HG02798 (cell line): Measurements from ENCODE around the gene CEP104.
"Not testable (repeated sequence)": the region's sequence is repeated elsewhere in the genome, so short reads cannot be mapped to it uniquely, and the experiment has no call there.

Source experiments
- ATAC-seq: cut with Tn5 transposase; IDR thresholded peaks from one replicate; pipeline ENCODE4 v1.9.1; 2021; ENCODE audit warnings: mild to moderate bottlenecking; ENCODE audit not compliant: unreplicated experiment, poor library complexity

The CEP104 gene

DNA sequence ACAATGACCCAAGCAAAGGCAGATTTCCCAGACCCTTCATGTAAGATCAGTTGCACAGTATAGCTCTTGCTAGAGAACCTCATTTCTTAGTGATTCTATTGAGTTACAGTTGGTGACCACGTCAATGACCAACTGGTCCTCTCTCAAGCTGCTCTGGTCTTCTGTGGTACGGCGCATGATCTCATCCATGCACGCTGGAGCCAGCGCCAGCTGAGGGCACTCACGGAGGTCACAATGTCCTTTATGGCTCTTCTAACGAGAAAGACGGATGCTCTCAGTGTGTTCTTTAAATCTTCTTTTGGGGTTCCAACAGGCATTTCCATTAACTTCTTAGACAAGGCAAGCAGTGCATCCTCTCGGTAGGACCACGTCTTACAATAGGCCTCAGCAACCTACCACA, 22.3 kb downstream of the CEP104 start:
- no peak for ATAC-seq

DNA sequence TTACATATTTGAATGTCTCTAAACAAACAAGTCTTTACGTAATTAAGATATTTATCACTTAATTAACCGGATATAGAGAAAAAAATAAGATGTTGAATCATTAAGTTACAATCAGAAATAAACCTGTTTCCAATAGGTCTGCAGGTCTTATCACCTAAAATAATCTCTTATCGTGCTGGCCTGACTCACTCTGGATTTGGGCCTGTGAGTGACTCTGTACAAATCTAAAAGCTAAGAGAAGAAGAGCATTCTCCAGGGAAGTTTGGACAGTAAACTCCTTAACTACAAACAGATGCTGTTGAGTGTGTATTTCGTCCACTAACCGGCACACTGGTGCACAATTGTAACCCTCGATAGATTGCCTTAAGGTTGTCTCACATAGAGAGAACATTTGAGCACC, 25.3 kb downstream of the CEP104 start:
- no peak for ATAC-seq

DNA sequence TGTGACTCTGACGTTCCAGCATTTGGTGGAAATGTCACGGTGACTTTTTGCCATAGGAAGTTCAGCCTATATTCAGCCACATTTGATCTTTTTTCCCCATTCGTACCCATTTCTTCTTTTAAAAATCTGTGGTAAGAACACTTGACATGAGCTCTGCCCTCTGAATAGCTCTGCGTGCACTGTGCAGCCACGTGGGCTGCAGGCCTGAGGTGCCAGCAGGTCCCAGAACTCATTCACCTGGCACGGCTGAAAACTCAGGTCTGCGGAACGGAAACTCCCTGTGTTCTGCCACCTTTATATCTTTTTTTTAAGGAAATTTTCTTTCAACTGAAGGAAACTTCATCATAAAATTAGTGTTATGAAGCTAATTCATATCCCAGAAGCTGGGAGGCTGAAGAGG, 28.6 kb downstream of the CEP104 start:
- no peak for ATAC-seq

DNA sequence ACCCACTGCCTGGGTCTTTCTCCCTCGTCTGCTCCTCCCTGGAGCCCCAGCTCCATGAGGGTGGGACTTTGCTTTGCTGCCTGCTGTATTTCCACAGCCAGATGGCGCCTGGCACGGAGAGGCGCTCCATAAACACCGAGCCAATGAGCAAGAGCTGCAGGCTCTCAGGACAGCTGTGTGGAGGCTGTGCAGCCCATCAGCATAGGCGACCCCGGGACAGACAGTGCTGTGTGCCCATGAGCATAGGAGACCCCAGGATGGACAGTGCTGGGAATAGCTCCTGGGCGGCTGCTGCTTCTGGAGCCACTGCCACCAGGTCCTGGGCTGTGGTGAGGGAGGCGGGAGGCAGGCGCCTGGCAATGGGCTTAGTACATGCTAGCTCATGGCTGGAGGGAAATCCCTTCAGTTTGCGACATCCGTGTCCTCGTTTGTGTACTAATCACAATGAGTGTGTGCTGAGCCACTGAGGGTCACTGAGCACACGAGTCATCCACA, 29.2 kb downstream of the CEP104 start:
- no peak for ATAC-seq

DNA sequence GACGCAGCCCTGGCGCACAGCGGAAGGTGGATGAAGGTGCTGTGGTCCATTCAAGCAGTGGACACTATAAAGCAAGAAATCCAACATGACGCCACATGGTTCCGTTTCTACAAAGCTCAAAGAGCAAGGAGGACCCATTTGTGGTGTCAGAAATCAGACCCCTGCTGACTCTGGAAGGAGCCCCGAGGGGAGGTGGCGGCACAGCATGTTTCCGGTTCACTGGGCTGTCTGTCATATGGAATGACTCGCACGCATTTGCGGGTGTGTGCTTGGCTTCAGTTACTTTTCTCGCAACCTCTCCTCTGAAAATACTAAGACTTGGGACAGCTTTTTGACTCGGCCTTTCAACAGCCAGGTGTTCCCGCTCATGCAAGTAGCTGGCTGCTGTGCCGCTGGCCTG, 31.7 kb downstream of the CEP104 start:
- ATAC-seq, result no peak

DNA sequence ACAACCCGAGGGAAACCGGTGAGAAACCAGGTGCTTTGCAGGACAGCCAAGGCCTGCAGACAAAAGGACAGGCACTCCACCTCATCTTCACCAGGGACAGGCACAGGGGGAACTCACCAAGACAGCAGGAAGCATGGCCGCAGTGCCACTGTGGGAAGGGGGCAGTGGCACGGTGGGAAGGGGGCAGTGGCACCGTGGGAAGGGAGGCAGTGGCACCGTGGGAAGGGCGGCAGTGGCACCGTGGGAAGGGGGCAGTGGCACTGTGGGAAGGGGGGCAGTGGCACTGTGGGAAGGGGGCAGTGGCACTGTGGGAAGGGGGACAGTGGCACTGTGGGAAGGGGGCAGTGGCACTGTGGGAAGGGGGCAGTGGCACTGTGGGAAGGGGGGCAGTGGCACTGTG, 32.4 kb downstream of the CEP104 start:
- no peak for ATAC-seq

DNA sequence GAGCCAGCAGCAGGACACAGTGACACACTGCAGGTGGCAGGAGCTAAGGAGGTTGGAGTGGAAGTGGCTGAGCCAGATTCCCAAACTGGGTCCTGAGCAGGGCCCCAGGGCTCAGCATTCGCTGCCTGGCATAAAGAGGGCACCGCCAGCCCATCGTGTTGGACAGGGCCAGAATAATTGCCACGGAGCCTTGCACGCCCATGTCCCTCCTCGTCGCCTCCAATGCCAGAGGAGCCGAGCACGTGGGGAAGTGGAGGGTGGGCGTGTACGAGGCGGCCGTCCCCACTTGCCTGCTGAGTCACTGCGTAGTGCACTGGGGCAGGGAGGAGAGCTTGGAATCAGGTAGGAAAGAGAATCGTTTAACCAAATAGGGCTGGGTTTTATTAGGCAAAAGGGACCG, 34.6 kb downstream of the CEP104 start:
- no peak for ATAC-seq

DNA sequence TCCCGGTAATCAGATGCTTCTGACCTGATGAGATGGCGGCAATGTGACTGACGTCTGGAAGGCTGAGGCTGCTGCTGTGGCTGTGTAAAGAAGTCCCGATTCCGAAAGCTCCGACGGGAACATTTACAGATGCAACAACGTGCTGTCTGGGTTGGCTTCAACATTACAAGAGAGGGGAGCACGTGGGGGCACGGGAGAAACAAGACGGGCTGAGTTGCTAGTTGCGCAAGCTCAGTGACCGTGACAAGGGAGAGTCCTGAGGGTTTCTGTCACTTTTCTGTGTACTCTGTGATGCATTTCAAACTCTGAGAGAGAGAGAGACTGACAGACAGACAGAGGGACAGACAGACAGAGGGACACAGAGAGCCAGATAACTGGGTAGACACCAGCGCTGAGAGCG, 35.1 kb downstream of the CEP104 start:
- no peak for ATAC-seq

DNA sequence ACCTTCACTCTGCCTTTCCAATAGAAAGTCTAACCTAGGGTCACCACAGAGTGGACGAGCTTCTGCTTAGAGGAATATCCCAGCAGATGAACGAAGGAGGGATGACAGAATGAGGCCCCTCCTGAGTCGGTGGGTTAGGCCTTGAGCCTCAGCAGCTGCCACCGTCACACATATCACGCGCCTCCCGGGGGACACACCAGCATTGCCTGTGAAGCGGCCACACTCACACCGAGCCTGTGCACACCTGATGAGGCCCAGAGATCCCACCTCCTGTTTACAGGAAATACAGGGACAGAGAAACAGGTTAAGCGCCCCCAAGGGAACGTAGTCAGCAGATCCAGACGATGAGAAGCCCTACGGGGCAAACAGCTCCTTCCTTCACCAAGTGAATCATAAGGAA, 35.6 kb downstream of the CEP104 start:
- no peak for ATAC-seq

DNA sequence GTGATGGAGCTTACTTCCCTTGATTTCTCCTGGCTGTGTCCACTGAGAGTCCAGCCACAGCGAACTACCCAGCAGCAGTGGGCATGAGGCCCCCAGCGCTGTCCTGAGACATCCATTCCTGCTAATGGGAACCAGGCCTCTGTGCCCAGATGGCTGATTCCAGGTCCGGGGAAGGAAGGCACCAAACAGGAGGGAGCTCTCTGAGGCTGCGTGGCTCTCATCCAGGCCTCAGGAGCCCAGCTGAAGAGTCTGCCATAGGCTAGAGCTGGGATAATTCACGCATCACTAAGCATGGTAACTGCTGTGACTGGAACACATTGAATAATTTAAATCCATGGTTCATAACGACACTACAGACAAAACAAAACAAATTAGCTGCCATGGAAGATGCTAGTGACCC, 36.0 kb downstream of the CEP104 start:
- ATAC-seq, result no peak

DNA sequence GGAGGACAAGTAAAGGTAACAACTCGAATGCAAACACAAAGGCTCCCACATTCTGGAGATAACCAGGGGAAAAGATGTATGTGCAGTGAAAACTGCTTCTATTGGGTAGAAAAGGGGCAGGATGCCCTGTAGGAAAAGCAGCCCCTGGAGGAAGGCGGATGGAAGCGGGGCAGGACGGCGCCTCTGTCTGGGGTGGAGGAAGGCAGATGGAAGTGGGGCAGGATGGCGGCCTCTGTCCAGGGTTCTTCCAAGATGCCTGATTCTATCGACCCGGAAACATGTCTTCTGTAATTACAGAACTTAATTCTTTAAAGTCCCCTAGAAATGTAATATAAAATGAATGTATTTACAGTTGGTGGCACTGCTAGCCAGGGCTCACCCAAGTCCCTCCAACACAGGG, 36.7 kb downstream of the CEP104 start:
- ATAC-seq, result no peak

DNA sequence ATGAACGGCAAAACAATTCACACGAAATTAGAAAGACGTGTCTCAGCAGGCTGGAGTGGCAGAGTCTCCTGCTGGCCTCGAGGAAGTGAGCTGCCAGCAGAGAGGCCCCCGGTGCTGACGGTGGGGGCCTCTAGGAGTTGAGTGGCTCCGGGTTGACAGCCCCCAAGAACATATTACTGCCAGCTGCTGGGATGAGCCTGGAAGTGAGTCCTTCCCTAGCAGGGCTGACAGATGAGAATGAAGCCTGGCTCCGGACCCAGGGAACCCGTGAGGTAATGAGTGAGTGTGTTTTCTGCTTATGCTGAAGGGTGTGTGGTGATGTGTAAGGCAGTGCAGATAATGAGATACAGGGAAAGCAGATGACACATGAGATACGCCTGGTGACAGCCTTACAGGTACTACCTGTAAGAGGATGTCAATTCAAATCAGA, 37.2 kb downstream of the CEP104 start:
- ATAC-seq, result no peak

DNA sequence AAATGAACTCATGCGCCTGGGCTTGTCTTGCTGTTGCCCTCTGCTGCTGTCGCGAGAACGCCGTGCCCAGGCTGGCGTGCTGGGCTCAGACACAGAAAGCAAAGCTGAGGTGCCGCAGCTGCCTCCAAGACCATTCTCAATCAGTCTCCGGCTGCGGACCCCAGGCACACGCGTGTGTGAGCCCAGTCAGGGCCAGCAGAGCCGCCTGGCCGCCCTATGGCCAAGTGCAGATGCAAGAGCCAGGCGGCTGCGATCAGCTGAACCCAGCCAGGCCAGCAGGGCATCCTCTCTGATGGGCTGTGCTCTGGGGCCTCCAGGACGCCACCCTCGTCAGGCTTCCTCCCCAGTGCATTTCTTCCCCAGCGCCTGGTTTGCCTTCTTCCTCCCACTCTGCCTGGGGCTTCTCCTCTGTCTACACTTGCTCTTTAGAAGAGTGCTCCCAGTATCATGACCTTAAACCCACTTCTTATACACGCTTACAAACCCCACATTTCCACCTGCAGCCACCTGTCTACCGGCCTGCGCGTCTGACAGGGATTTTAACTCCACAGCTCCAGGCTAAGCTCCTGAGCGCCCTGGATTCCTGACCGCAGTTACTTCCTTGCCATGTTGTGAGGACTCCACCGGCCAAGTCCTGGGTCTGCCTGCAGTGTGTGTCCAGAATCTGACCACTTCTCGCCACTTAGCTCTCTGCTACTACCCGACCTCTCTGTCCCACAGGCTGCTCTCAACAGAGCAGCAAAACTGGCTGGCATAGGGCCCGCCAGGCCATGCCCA, 39.0 kb downstream of the CEP104 start:
- no peak for ATAC-seq

DNA sequence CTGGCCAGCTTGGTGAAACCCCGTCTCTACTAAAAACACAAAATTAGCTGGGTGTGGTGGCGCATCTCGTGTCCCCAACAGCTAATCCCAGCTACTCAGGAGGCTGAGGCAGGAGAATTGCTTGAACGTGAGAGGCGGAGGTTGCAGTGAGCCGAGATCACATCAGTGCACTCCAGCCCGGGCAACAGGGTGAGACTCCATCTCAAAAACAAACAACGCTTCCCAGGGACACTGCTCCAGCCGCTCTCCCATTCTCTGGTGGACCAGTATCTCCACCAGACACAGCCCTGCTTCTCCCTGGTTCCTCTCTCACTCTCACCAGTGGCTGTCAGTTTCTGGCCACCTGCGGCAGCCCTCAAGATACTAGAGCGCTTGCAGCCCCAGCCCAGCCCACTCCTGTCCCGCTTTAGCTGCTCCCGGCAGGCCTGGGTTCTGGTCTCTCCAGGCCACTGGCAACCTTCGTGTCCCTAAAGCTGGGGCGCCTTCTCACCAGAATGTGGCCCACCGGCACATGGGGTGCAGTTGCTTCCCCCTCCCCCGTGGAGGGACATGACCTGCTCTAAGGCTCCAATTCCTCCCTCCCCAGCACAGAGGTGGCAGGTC, 39.8 kb downstream of the CEP104 start:
- no peak for ATAC-seq

DNA sequence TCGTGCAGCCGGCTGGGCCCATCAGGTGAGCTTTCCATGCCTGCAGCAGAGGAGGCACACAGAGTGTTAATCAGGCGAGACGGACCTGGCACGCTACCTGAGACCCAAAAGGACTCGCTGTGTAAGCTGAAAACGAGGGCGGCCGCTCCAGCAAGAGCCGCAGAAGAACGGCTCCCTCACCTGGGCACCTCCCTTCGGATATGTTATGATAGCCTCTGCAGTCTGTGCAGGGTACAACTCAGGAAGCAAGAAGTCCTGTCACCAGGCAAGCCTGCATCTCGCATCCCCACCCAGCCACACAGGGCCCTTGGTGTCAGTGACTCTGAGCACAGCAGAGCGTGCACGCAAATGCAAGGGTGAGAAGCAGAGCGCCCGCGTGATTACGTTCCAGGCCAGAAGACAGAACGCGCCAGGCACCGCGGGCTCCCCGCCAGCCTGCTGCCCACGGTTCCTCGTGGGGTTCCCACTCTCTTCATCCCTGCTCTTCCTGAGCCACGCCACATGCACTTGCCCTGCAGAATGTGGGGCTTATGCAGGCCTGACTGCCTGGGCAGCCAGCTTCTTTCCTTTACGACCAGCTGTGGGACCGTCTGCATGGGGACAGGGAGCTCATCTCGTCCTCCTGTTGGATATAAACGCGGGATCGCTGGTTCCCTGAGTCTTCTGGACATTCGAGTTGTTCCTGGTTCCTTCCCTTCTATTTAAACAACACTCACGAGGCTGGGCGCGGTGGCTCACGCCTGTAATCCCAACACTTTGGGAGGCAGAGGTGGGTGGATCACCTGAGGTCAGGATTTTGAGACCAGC, 40.5 kb downstream of the CEP104 start:
- no peak for ATAC-seq

DNA sequence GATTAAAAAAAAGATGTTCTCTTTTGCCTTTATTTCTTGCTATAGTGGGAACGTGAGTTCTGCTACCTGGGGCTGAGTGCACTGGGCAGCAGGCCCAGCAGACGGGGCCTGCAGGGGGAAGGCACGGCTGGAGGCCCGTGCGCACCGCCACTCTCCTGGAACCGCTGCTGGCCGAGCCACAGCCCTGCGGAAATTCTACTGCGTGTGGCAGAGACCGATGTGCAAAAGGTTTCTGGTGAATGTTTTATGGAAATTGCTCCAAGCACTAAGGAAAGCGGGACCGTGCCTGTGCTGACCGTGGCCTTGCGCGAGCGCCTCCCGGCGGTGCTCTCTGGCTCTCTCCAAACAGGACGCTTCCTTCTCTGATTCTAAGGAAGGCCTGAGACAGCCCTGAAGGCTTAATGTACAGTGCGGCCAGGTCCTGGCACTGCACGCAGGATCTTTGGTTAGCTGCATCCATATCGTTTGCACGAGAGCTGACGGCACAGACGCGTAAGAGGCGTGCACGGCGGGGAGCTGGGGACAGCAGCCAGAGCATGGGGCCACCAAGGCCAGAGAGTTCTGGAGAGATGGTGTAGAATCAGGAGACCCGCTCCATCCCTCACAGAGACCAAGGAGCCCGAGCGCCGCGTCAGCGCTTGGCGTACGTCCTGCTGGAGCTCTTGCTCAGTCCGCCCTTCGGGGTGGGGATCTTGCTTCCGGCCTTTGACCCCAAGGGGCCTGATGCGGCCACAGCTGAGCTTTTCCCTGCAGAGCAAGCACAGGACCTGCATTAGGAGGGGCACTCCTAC, 42.0 kb downstream of the CEP104 start:
- no peak for ATAC-seq

DNA sequence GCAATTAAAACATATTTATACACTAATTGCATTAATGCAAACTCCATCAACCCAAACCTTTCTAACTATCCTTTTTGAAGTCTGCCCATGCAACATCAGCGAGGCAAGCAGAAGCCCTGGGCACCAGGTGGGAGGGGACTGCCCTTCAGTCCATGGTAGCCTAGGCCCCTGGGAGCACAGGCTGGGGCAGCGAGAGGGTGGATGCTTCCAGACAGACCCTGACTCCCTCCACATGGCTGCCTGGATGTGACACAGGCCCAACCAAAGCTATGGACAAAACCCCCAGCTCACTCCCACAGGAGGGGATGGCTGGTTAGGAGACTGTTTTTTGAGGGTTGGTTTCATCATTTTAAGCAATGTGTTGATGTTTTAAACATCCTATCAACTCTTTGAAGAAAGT, 42.9 kb downstream of the CEP104 start:
- ATAC-seq, result no peak

DNA sequence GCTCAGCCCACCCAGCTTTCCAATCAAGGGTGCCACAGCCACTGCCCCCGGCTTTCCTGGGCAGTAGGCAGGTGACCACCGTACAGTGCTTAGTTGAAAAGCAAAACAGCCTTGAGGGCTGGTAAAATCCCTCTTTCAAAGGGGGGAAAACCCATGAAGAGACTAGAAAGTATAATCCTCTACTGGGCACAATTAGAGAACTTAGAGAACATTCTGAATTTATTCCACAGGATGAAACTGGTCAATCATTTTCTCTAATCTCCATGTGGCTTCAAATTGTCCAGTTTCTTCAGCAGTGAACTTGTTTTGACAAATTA, 45.5 kb downstream of the CEP104 start:
- no peak for ATAC-seq

DNA sequence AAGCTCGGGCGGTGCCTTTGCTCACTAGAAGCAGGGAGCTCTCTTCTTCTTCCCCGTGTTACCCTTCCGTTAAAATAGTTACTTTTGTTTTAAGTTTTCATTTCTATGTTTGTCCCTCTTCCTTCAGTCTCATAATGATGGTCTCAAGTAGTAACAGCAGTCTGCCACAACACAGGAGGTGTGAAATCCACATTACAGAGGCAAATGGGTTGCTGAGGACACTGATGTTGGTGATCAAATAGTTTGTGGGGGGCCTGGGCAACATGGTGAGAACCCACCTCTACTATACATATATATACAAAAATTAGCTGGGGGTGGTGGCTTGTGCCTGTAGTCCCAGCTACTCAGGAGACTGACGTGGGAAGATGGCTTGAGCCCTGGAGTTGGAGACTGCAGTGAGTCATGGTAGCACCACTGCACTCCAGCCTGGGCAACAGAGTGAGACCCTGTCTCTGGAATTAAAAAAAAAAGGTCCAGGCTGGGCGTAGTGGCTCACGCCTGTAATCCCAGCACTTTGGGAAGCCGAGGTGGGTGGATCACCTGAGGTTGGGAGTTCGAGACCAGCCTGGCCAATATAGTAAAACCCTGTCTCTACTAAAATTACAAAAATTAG, 46.8 kb downstream of the CEP104 start:
- ATAC-seq, result not testable (repeated sequence)

DNA sequence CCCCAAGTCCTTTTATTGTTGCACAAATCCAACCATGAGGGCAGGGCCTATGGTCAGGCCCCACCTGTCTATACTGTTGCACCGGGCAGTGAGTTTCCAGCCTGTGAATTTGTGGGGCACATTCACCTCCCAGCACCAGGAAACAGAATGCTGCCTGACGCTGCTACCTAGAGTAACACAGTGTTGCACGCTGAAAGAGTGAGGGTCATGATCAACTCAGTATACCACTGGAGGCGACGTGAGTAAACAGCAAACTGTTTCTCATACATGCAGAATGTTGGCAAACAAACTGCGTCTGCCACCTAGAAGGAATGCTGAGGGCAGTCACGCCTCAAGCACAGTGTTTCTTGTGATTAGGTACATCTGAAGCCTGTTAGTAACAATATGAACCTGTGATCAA, 47.3 kb downstream of the CEP104 start:
- ATAC-seq, result no peak
